HepG2 (cell line): ENCODE results near the gene NACC2. TPM values are rescaled to one million over a fixed set of nuclear protein-coding genes. Genes with fewer than 3 reads are reported as not detected.

ENCODE experiments used
- CENPX ChIP-seq: sonication (generic); formaldehyde crosslinking; IDR thresholded peaks from 2 replicates; pipeline ENCODE4 v1.9.0; 2021; ENCODE audit warnings: mild to moderate bottlenecking, missing genetic modification reagents, moderate library complexity
- ISX ChIP-seq: sonication (generic); formaldehyde crosslinking; conservative IDR thresholded peaks from 2 replicates; pipeline ENCODE4 v1.5.0; 2020; ENCODE audit warnings: missing genetic modification reagents
- KDM4B ChIP-seq: sonication (generic); formaldehyde crosslinking; IDR thresholded peaks from 2 replicates; pipeline ENCODE4 v1.4.0; 2020; ENCODE audit warnings: missing genetic modification reagents
- MAX ChIP-seq: IDR thresholded peaks from 2 replicates; pipeline ENCODE4 v1.6.1; 2012; ENCODE audit warnings: inconsistent platforms
- PLRG1 ChIP-seq: fragments of 450-650 bp; conservative IDR thresholded peaks from 2 replicates; pipeline ENCODE4 v1.6.1; 2016
- POLR2AphosphoS5 ChIP-seq: IDR thresholded peaks from 2 replicates; pipeline ENCODE4 v1.6.1; 2012; ENCODE audit warnings: low read depth, low read length
- PRDM4 ChIP-seq: sonication (generic); formaldehyde crosslinking; IDR thresholded peaks from 2 replicates; pipeline ENCODE4 v1.9.0; 2021; ENCODE audit warnings: missing genetic modification reagents, borderline replicate concordance
- RBM22 ChIP-seq: fragments of 200-400 bp; formaldehyde crosslinking; optimal IDR thresholded peaks from 2 replicates; pipeline ENCODE3; 2017; ENCODE audit warnings: mild to moderate bottlenecking, low read length, moderate library complexity
- RFX3 ChIP-seq: IDR thresholded peaks from 2 replicates; pipeline ENCODE4 v1.6.1; 2016; ENCODE audit warnings: missing biosample characterization, missing genetic modification reagents
- SIX4 ChIP-seq: sonication (generic); formaldehyde crosslinking; IDR thresholded peaks from 2 replicates; pipeline ENCODE4 v1.4.0; 2020; ENCODE audit warnings: missing genetic modification reagents
- SNAPC4 ChIP-seq: sonication (generic); formaldehyde crosslinking; IDR thresholded peaks from 2 replicates; pipeline ENCODE4 v1.4.0; 2020; ENCODE audit warnings: mild to moderate bottlenecking, missing genetic modification reagents
- SYNCRIP ChIP-seq: fragments of 200-400 bp; formaldehyde crosslinking; IDR thresholded peaks from 2 replicates; pipeline ENCODE4 v1.6.1; 2018; ENCODE audit warnings: mild to moderate bottlenecking, low read depth, low read length; ENCODE audit not compliant: insufficient read depth
- YEATS4 ChIP-seq: sonication (generic); formaldehyde crosslinking; IDR thresholded peaks from 2 replicates; pipeline ENCODE4 v1.4.0; 2020; ENCODE audit warnings: missing genetic modification reagents, borderline replicate concordance
- ZFAT ChIP-seq: sonication (generic); formaldehyde crosslinking; conservative IDR thresholded peaks from 2 replicates; pipeline ENCODE4 v1.8.1; 2023; ENCODE audit warnings: missing genetic modification reagents, inconsistent platforms
- ZMAT5 ChIP-seq: sonication (generic); formaldehyde crosslinking; IDR thresholded peaks from 2 replicates; pipeline ENCODE4 v1.5.0; 2020; ENCODE audit warnings: mild to moderate bottlenecking, low read depth, missing genetic modification reagents, borderline replicate concordance
- ZNF382 ChIP-seq: sonication (generic); formaldehyde crosslinking; IDR thresholded peaks from 2 replicates; pipeline ENCODE4 v1.5.0; 2020; ENCODE audit warnings: missing genetic modification reagents, mild to moderate bottlenecking, borderline replicate concordance
- ZNF446 ChIP-seq: sonication (generic); formaldehyde crosslinking; IDR thresholded peaks from 2 replicates; pipeline ENCODE4 v1.5.0; 2020; ENCODE audit warnings: mild to moderate bottlenecking, missing genetic modification reagents
- ZNF768 ChIP-seq: sonication (generic); formaldehyde crosslinking; IDR thresholded peaks from 2 replicates; pipeline ENCODE4 v1.4.0; 2020; ENCODE audit warnings: missing genetic modification reagents
- ZNF780A ChIP-seq: sonication (generic); formaldehyde crosslinking; IDR thresholded peaks from 2 replicates; pipeline ENCODE4 v1.8.0; 2022; ENCODE audit warnings: mild to moderate bottlenecking, missing genetic modification reagents, moderate library complexity
- ZNF878 ChIP-seq: sonication (generic); formaldehyde crosslinking; IDR thresholded peaks from 2 replicates; pipeline ENCODE4 v1.8.1; 2023; ENCODE audit warnings: mild to moderate bottlenecking, missing genetic modification reagents, moderate library complexity
- ZZZ3 ChIP-seq: sonication (generic); formaldehyde crosslinking; IDR thresholded peaks from 2 replicates; pipeline ENCODE4 v1.4.0; 2020; ENCODE audit warnings: missing genetic modification reagents, mild to moderate bottlenecking, borderline replicate concordance
- polyA plus RNA-seq, 8 experiments: library from polyadenylated mRNA; depleted of rRNA in 3 of 8; stranded (reverse) in 7 of 8; unstranded in 1 of 8; fragments of >200 nt; fragmentation: Illumina TruSeq in 4 of 8; extraction: Trizol in 4 of 8; gene quantifications; 2 replicates each; pipeline versions ENCODE4 v1.2.1 to v1.2.3, GENCODE V29; 2011 to 2016; ENCODE audit warnings: low read depth in 4 of 8, missing spikeins in 1 of 8, mixed read lengths in 1 of 8; ENCODE audit not compliant: insufficient read depth in 1 of 8
- total RNA-seq, 5 experiments: library from RNA; depleted of rRNA; stranded (reverse); fragments of >200 nt; fragmentation: Illumina TruSeq; extraction: Trizol; gene quantifications; 2 replicates each; pipeline ENCODE4 v1.2.3, GENCODE V29; 2016; ENCODE audit warnings: low read depth in 1 of 5

The NACC2 gene
- total and polyA plus RNA-seq, 2 of the 13 experiments (the other 11 are each of a cell fraction or from before 2014, with no cell fraction given), result 5.9 to 12.3 TPM

- TF ChIP-seq SNAPC4 (no peak), ZMAT5 (CRISPR knock-in tag) (no peak), PLRG1 (no peak), ZZZ3 (no peak), ZNF446 (no peak), KDM4B (CRISPR knock-in tag) (no peak), ZNF878 (CRISPR knock-in tag) (no peak), YEATS4 (CRISPR knock-in tag) (no peak), ZNF780A (no peak), ISX (no peak), RFX3 (CRISPR knock-in tag) (no peak), CENPX (no peak), ZFAT (CRISPR knock-in tag) (no peak), SIX4 (CRISPR knock-in tag) (no peak), SYNCRIP (no peak), MAX (no peak), ZNF382 (no peak), ZNF768 (CRISPR knock-in tag) (peak; percentile 33; the same call in 1 of the 2 replicates), POLR2AphosphoS5 (peak; percentile 45), PRDM4 (CRISPR knock-in tag) (no peak), RBM22 (peak; percentile 27)
These were observed 25.4 kb upstream of the NACC2 start (continued) for GRCh38 chr9:136120438-136120844.
